HepG2 (cell line): ENCODE data around the gene SETD1B. TPM values are rescaled to one million over a fixed set of nuclear protein-coding genes. Genes with fewer than 3 reads are reported as not detected.

Experiments used
- CBX1 ChIP-seq: IDR thresholded peaks from one replicate; pipeline ENCODE4 v1.6.1; 2016; ENCODE audit warnings: antibody characterized with exemption, low read depth
- DMAP1 ChIP-seq: IDR thresholded peaks from 2 replicates; pipeline ENCODE4 v1.6.1; 2016
- GATA4 ChIP-seq: sonication (generic); IDR thresholded peaks from 2 replicates; pipeline ENCODE4 v1.6.1; 2016; ENCODE audit warnings: antibody characterized with exemption, low read depth, borderline replicate concordance
- MEIS2 ChIP-seq: sonication (generic); formaldehyde crosslinking; IDR thresholded peaks from 2 replicates; pipeline ENCODE4 v1.9.0; 2021; ENCODE audit warnings: mild to moderate bottlenecking, missing genetic modification reagents
- MTF1 ChIP-seq: sonication (generic); formaldehyde crosslinking; IDR thresholded peaks from 2 replicates; pipeline ENCODE4 v1.5.0; 2020; ENCODE audit warnings: missing genetic modification reagents
- NR2F2 ChIP-seq: IDR thresholded peaks from 2 replicates; pipeline ENCODE4 v1.6.1; 2012; ENCODE audit warnings: low read depth, inconsistent platforms, borderline replicate concordance
- PHF21A ChIP-seq: sonication (generic); formaldehyde crosslinking; IDR thresholded peaks from 2 replicates; pipeline ENCODE4 v1.5.0; 2020; ENCODE audit warnings: mild to moderate bottlenecking, missing genetic modification reagents
- SAFB2 ChIP-seq: sonication (generic); formaldehyde crosslinking; IDR thresholded peaks from 2 replicates; pipeline ENCODE4 v1.5.1; 2020; ENCODE audit warnings: missing genetic modification reagents, low read depth, mild to moderate bottlenecking, borderline replicate concordance
- ZFP62 ChIP-seq: sonication (generic); formaldehyde crosslinking; IDR thresholded peaks from 2 replicates; pipeline ENCODE4 v1.4.0; 2020; ENCODE audit warnings: missing genetic modification reagents
- ZFX ChIP-seq: sonication (generic); formaldehyde crosslinking; IDR thresholded peaks from 2 replicates; pipeline ENCODE4 v1.4.0; 2020; ENCODE audit warnings: mild to moderate bottlenecking, low read depth, missing genetic modification reagents, moderate library complexity
- ZNF292 ChIP-seq: sonication (generic); formaldehyde crosslinking; IDR thresholded peaks from 2 replicates; pipeline ENCODE4 v1.8.1; 2022; ENCODE audit warnings: mild to moderate bottlenecking, low read depth, missing genetic modification reagents, borderline replicate concordance
- ZNF30 ChIP-seq: sonication (generic); formaldehyde crosslinking; IDR thresholded peaks from 2 replicates; pipeline ENCODE4 v1.5.0; 2020; ENCODE audit warnings: mild to moderate bottlenecking, missing genetic modification reagents
- ZNF333 ChIP-seq: sonication (generic); formaldehyde crosslinking; IDR thresholded peaks from 2 replicates; pipeline ENCODE4 v1.4.0; 2020; ENCODE audit warnings: mild to moderate bottlenecking, missing genetic modification reagents, borderline replicate concordance
- polyA plus RNA-seq, 8 experiments: library from polyadenylated mRNA; depleted of rRNA in 3 of 8; stranded (reverse) in 7 of 8; unstranded in 1 of 8; fragments of >200 nt; fragmentation: Illumina TruSeq in 4 of 8; extraction: Trizol in 4 of 8; gene quantifications; 2 replicates each; pipeline versions ENCODE4 v1.2.1 to v1.2.3, GENCODE V29; 2011 to 2016; ENCODE audit warnings: low read depth in 4 of 8, missing spikeins in 1 of 8, mixed read lengths in 1 of 8; ENCODE audit not compliant: insufficient read depth in 1 of 8
- total RNA-seq, 5 experiments: library from RNA; depleted of rRNA; stranded (reverse); fragments of >200 nt; fragmentation: Illumina TruSeq; extraction: Trizol; gene quantifications; 2 replicates each; pipeline ENCODE4 v1.2.3, GENCODE V29; 2016; ENCODE audit warnings: low read depth in 1 of 5
- TF ChIP-seq, protein P1 (sequence below), 2 experiments: sonication (generic) in 1 of 2; formaldehyde crosslinking in 1 of 2; IDR thresholded peaks; 2 replicates each; pipeline versions ENCODE4 v1.4.0 to v1.6.1; 2016 to 2020; ENCODE audit warnings: borderline replicate concordance in 1 of 2, low read depth in 1 of 2, mild to moderate bottlenecking in 1 of 2, missing genetic modification reagents in 1 of 2
- TF ChIP-seq, protein P2 (sequence below): sonication (generic); formaldehyde crosslinking; IDR thresholded peaks from 2 replicates; pipeline ENCODE4 v1.4.0; 2020; ENCODE audit warnings: missing genetic modification reagents, low read depth, mild to moderate bottlenecking, borderline replicate concordance
- TF ChIP-seq, protein P3 (sequence below): IDR thresholded peaks from 2 replicates; pipeline ENCODE4 v1.6.1; 2016
- TF ChIP-seq, protein P4 (sequence below): IDR thresholded peaks from 2 replicates; pipeline ENCODE4 v1.6.1; 2012; ENCODE audit warnings: inconsistent platforms
- TF ChIP-seq, protein P5 (sequence below): sonication (generic); formaldehyde crosslinking; IDR thresholded peaks from 2 replicates; pipeline ENCODE4 v1.4.0; 2020; ENCODE audit warnings: missing genetic modification reagents
- TF ChIP-seq, protein P6 (sequence below): sonication (generic); formaldehyde crosslinking; IDR thresholded peaks from 2 replicates; pipeline ENCODE4 v1.9.0; 2022; ENCODE audit warnings: missing genetic modification reagents, mild to moderate bottlenecking, borderline replicate concordance

The SETD1B gene
- total and polyA plus RNA-seq, 2 of the 13 experiments (the other 11 are each of a cell fraction or from before 2014, with no cell fraction given): 1.1 to 1.4 TPM

DNA sequence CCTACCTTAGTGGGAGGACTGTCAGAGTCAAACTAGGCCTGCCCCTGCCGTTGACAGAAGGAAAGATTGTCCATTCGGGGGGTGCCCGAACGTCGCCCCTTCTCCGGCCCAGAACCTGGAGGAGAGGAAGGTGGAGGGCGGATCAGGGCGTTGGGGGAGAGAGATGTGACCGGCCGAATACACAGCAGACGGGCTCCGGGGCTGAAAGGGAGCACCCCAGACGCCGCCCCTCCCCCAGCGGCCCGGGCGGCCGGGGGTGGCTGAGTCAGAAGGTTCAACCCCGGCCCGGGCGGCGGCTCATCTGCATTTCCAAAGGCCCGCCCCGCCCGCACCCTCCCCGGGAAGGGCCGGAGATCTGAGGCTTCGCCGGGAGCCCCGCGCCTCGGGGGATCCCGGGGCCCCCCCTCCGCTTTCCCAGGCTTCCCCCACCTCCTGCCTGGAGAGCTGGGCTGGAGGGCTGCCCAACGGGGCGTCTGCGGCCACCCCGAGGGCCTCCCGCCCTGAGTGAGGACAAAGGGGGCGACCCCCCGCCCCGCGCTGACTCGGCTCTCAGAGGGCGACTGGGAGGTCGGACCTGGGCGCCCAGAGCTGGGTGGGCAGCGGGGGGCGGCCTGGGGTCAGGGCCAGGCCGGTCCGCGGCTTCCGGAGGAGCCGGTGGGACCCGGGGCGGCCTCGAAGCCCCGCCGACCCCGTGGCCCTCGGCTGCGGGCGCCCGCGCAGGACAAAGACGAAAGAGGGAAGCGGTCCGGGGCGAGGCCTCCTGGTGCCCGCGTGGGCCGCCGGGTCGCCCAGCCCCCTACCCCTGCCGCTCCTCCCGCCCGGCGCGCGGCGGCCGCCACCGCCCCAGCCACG lies 3.7 kb upstream of the SETD1B start (continued):
- TF ChIP-seq, protein P1, sequence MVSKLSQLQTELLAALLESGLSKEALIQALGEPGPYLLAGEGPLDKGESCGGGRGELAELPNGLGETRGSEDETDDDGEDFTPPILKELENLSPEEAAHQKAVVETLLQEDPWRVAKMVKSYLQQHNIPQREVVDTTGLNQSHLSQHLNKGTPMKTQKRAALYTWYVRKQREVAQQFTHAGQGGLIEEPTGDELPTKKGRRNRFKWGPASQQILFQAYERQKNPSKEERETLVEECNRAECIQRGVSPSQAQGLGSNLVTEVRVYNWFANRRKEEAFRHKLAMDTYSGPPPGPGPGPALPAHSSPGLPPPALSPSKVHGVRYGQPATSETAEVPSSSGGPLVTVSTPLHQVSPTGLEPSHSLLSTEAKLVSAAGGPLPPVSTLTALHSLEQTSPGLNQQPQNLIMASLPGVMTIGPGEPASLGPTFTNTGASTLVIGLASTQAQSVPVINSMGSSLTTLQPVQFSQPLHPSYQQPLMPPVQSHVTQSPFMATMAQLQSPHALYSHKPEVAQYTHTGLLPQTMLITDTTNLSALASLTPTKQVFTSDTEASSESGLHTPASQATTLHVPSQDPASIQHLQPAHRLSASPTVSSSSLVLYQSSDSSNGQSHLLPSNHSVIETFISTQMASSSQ (IDR thresholded peaks at IDR 0.05; ENCODE audit: low read depth): no peak
- TF ChIP-seq, protein P1 (CRISPR knock-in tag; IDR thresholded peaks at IDR 0.05; ENCODE audit: borderline replicate concordance): no peak
- TF ChIP-seq, protein P2, sequence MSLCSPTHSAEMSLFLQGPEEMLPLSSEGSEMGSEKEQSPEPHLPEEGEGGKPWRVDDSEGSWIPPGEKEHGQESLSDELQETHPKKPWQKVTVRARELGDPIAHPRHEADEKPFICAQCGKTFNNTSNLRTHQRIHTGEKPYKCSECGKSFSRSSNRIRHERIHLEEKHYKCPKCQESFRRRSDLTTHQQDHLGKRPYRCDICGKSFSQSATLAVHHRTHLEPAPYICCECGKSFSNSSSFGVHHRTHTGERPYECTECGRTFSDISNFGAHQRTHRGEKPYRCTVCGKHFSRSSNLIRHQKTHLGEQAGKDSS (CRISPR knock-in tag): no peak
- TF ChIP-seq, protein P3, sequence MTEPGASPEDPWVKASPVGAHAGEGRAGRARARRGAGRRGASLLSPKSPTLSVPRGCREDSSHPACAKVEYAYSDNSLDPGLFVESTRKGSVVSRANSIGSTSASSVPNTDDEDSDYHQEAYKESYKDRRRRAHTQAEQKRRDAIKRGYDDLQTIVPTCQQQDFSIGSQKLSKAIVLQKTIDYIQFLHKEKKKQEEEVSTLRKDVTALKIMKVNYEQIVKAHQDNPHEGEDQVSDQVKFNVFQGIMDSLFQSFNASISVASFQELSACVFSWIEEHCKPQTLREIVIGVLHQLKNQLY (CRISPR knock-in tag): no peak
- TF ChIP-seq MTF1 (CRISPR knock-in tag) (no peak), GATA4 (no peak), CBX1 (no peak), PHF21A (CRISPR knock-in tag) (no peak), ZNF30 (CRISPR knock-in tag) (no peak), DMAP1 (CRISPR knock-in tag) (no peak), NR2F2 (no peak), ZNF292 (CRISPR knock-in tag) (no peak), MEIS2 (CRISPR knock-in tag) (peak; percentile 69), ZNF333 (CRISPR knock-in tag) (no peak), ZFX (CRISPR knock-in tag) (peak; percentile 41), SAFB2 (CRISPR knock-in tag) (no peak; the same call in 1 of the 2 replicates), ZFP62 (CRISPR knock-in tag) (no peak)
- TF ChIP-seq, protein P4, sequence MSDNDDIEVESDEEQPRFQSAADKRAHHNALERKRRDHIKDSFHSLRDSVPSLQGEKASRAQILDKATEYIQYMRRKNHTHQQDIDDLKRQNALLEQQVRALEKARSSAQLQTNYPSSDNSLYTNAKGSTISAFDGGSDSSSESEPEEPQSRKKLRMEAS: no peak
- TF ChIP-seq, protein P5, sequence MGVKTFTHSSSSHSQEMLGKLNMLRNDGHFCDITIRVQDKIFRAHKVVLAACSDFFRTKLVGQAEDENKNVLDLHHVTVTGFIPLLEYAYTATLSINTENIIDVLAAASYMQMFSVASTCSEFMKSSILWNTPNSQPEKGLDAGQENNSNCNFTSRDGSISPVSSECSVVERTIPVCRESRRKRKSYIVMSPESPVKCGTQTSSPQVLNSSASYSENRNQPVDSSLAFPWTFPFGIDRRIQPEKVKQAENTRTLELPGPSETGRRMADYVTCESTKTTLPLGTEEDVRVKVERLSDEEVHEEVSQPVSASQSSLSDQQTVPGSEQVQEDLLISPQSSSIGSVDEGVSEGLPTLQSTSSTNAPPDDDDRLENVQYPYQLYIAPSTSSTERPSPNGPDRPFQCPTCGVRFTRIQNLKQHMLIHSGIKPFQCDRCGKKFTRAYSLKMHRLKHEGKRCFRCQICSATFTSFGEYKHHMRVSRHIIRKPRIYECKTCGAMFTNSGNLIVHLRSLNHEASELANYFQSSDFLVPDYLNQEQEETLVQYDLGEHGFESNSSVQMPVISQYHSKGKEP: no peak
- TF ChIP-seq, protein P6, sequence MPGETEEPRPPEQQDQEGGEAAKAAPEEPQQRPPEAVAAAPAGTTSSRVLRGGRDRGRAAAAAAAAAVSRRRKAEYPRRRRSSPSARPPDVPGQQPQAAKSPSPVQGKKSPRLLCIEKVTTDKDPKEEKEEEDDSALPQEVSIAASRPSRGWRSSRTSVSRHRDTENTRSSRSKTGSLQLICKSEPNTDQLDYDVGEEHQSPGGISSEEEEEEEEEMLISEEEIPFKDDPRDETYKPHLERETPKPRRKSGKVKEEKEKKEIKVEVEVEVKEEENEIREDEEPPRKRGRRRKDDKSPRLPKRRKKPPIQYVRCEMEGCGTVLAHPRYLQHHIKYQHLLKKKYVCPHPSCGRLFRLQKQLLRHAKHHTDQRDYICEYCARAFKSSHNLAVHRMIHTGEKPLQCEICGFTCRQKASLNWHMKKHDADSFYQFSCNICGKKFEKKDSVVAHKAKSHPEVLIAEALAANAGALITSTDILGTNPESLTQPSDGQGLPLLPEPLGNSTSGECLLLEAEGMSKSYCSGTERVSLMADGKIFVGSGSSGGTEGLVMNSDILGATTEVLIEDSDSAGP: no peak; the same call in 1 of the 2 replicates
